BE2C (cell line): ENCODE data around the gene LSMEM2.
"Not testable (repeated sequence)": the region's sequence is repeated elsewhere in the genome, so short reads cannot be mapped to it uniquely, and the experiment has no call there.

Experiments
- DNase-seq: peaks from one replicate; pipeline ENCODE4 v3.0.0-alpha.2; 2020
- H3K27me3 ChIP-seq: fragments of 250-450 bp; sonication (Bioruptor Pico); 2 replicates; pipeline ENCODE4 v1.5.1; 2020; ENCODE audit warnings: mild to moderate bottlenecking
- H3K36me3 ChIP-seq: fragments of 250-450 bp; sonication (Bioruptor Pico); 2 replicates; pipeline ENCODE4 v1.5.1; 2020; ENCODE audit warnings: mild to moderate bottlenecking
- H3K4me1 ChIP-seq: fragments of 250-450 bp; sonication (Bioruptor Pico); 2 replicates; pipeline ENCODE4 v1.5.1; 2020
- H3K4me3 ChIP-seq: 2 replicates; pipeline ENCODE4 v1.5.1; 2011; ENCODE audit warnings: low read depth, low read length
- H3K9me3 ChIP-seq: fragments of 250-450 bp; sonication (Bioruptor Pico); 2 replicates; pipeline ENCODE4 v1.5.1; 2020
- CTCF ChIP-seq: IDR thresholded peaks from 2 replicates; pipeline ENCODE4 v1.5.1; 2012; ENCODE audit warnings: mild to moderate bottlenecking, low read depth, low read length

Gene LSMEM2

DNA sequence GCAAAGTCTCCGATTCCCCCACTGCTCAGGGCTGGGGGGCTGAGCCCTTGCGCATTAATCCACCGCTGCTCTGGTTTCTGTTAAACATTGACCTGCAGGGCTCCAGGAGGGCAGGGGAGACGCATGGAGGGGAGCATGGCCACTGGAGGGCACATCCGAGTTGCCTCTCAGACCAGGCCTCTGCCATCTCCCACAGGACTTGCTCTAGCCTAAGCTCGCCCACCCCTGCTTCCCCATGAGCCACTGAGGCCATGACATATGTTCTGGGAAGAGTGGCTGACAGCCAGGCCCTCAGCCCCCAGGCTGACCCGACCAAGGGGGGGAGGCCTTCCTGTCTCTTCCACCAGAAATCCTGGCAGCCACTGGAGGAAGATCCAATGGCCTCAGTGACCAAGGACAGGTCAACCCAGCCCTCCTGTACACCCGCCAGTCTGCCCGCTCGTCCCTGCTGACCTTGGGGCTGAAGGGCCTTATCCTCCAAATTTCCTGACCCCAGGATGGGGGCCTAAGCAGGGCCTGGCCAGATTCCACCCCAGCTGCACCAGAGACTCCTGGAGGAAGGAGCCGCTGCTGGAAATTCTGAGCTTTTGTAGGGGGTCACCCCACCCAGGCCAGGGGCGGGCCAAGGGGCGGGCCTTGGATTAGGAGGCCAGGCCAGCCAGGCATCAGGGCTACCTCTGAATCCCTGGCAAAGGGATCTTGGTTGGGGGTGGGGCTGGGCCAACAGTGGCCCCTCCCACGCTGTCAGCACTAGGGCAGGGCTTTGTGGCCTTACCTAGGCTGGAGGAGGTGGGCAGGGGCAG, 24.3 kb downstream of the LSMEM2 start, which contains the start of gene HYAL1:
HYAL1 (minus strand) TSS at position 562 of the 803 bp plus-strand sequence. CDS start 618 bp downstream, outside the sequence.
- Histone ChIP-seq H3K27me3 (no peaks in the 10 kb centered on the region), H3K4me1 (no peaks in the 10 kb centered on the region; the same call in 1 of the 2 replicates), H3K36me3 (no peaks in the 10 kb centered on the region), H3K4me3 (no peak within 1 kb of the TSS), H3K9me3 (no peaks in the 10 kb centered on the region)
- peak; percentile 45 for DNase-seq
- TF ChIP-seq CTCF, result peak; percentile 36

DNA sequence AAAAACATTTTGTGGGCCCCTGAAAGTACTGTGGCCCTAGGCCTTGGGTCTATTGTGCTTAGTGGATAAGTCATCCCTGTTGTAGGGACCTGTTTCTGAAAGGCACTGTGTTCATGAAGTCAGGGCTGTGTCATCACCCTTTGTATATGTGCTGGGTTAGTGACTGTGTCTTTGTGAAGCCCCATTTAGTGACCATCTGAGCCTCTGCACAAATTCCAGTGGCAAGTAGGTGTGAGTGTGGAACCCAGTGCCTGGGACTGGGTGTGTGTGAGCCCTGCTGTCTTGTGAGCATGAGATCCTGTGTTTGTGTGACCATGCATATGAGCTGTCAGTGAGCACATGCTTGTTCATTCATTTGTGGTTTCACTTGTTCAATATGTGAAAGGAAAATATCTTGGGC, 25.7 kb downstream of the LSMEM2 start:
- no peak for TF ChIP-seq CTCF
- Histone ChIP-seq H3K9me3 (no peaks in the 10 kb centered on the region), H3K36me3 (no peaks in the 10 kb centered on the region), H3K4me1 (no peaks in the 10 kb centered on the region; the same call in 1 of the 2 replicates), H3K4me3 (no peak overlapping the region), H3K27me3 (no peaks in the 10 kb centered on the region)
- no peak for DNase-seq

DNA sequence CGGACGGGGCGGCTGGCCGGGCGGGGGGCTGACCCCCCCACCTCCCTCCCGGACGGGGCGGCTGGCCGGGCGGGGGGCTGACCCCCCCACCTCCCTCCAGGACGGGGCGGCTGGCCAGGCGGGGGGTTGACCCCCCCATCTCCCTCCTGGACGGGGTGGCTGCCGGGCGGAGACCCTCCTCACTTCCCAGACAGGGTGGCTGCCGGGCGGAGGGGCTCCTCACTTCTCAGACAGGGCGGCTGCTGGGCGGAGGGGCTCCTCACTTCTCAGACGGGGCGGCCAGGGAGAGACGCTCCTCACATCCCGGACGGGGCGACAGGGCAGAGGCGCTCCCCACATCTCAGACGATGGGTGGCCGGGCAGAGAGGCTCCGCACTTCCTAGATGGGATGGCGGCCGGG, 33.2 kb downstream of the LSMEM2 start:
- not testable (repeated sequence) for H3K36me3 ChIP-seq, H3K4me3 ChIP-seq, DNase-seq, H3K4me1 ChIP-seq, H3K9me3 ChIP-seq, H3K27me3 ChIP-seq

DNA sequence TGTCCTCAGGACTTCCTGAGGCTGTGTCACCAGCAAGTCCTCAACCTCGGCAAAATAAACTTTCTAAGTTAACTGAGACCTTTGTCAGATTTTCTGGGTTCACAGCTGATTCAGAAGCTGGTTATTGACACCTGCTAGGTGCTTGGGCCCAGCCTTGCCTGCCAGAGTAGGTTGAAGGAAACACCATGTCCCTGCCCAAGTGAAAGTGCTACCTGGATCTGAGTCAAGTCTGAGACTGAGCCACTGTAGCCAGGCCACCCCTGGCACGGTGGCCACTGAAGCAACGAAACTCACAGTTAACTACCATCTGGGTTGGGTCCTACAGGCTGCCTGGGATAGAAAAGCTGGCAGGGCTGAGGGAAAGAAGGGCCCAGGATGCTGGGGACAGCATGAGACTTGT, 35.5 kb downstream of the LSMEM2 start:
- Histone ChIP-seq H3K4me1 (no peaks in the 10 kb centered on the region), H3K27me3 (no peaks in the 10 kb centered on the region), H3K36me3 (peaks cover 9% of the 10 kb centered on the region), H3K9me3 (no peaks in the 10 kb centered on the region), H3K4me3 (no peak overlapping the region)
- no peak for DNase-seq
- TF ChIP-seq CTCF, result no peak

GRCh38 chr3:50314816-50315215, 35.9 kb downstream of the LSMEM2 start:
- Histone ChIP-seq H3K27me3 (no peaks in the 10 kb centered on the region), H3K4me1 (no peaks in the 10 kb centered on the region), H3K36me3 (peaks cover 14% of the 10 kb centered on the region), H3K9me3 (no peaks in the 10 kb centered on the region), H3K4me3 (no peak overlapping the region)
- DNase-seq, result no peak
- TF ChIP-seq CTCF, result no peak

DNA sequence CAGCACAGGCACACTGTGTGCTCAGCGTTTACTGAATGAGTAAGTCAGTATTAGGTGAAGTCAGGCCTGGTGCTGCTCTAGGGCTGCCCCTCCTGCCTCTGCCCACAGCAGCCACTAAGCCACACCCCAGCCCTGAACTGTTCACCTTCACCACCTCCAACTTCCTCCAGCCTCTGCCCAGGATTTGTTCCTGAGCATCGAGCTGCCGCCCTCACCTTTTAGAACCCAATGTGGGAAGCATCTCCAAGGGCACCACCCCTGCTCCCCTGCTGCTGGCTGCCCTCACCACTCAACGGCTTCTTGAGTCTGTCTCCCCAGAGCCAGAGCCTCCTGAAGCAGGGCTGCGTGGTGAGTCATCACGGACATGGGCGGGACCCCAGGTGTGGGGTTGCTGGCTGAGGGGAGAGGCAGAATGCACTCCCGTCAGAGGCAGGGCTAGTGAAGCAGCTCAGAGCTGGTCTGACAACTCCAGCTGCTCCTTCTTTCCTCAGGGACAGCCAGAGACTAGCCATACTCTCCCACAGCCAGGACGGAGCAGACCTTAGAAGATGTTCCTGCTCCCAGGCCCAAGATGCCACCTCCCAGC, 37.9 kb downstream of the LSMEM2 start:
- Histone ChIP-seq H3K4me1 (no peaks in the 10 kb centered on the region; the same call in none of the 2 replicates), H3K4me3 (no peak overlapping the region), H3K36me3 (peaks cover 17% of the 10 kb centered on the region), H3K27me3 (no peaks in the 10 kb centered on the region), H3K9me3 (no peaks in the 10 kb centered on the region)
- TF ChIP-seq CTCF, result no peak
- no peak for DNase-seq
